OCI-LY7 (cell line): ENCODE measurements around the gene ADAMTS17.

Source experiments
- EZH2phosphoT487 ChIP-seq: fragments of 200-600 bp; sonication (generic); IDR thresholded peaks from 2 replicates; pipeline ENCODE4 v1.6.1; 2018; ENCODE audit warnings: low read depth, borderline replicate concordance, mild to moderate bottlenecking, mixed run types, antibody characterized with exemption, low read length, moderate library complexity, mixed read lengths
- TF ChIP-seq, protein P1 (sequence below): fragments of 200-600 bp; sonication (generic); conservative IDR thresholded peaks from 2 replicates; pipeline ENCODE4 v1.5.1; 2014; ENCODE audit warnings: mild to moderate bottlenecking, antibody characterized with exemption, low read length, moderate library complexity, mixed read lengths

DNA sequence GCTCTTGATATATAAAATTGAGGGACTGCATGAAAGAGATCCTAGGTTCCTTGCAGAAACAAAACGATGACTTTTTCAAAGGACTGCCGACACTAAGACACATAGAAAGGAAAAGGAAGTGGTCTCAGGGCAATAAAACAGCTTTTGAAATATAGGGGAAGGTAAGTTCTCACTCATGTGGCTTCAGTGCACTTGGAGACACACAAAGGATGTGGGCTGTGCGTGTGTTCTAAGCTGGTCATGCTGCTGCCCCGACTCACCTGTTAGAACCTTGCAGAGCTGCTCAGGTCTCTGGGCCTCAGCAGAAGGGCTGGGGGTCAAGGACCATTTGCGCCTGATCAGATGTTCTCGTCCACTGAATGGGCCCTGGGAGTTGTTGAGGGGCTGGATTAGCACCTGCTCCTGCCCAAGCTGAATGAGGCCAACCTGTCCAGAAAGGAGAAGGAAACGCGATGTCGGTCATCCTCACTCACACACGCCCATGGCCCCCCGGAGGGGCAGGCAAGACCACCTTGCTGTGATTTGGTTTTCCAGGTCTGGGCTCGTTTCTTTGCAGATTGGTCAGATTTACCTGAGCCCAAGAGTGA lies 11.1 kb downstream of the ADAMTS17 start:
- TF ChIP-seq, protein P1, sequence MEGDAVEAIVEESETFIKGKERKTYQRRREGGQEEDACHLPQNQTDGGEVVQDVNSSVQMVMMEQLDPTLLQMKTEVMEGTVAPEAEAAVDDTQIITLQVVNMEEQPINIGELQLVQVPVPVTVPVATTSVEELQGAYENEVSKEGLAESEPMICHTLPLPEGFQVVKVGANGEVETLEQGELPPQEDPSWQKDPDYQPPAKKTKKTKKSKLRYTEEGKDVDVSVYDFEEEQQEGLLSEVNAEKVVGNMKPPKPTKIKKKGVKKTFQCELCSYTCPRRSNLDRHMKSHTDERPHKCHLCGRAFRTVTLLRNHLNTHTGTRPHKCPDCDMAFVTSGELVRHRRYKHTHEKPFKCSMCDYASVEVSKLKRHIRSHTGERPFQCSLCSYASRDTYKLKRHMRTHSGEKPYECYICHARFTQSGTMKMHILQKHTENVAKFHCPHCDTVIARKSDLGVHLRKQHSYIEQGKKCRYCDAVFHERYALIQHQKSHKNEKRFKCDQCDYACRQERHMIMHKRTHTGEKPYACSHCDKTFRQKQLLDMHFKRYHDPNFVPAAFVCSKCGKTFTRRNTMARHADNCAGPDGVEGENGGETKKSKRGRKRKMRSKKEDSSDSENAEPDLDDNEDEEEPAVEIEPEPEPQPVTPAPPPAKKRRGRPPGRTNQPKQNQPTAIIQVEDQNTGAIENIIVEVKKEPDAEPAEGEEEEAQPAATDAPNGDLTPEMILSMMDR, result no peak
- no peak for TF ChIP-seq EZH2phosphoT487
